Activated naive CD4-positive, alpha-beta T cell treated with anti-CD3 and anti-CD28 coated beads, Interleukin-2, amount 10 ng/mL, durations not matched to agents 7 days and 5 days (primary cell): ENCODE results near the gene CEP112.
"Not testable (repeated sequence)": the region's sequence is repeated elsewhere in the genome, so short reads cannot be mapped to it uniquely, and the experiment has no call there.

ENCODE experiments used
- CTCF ChIA-PET: fragments of 350-600 bp; sonication (Branson Sonifier 250); formaldehyde crosslinking; loops from one replicate; lab custom pipeline; 2021; ENCODE audit warnings: antibody characterized with exemption; lab: Charles Lee
- DNase-seq: peaks from one replicate; pipeline ENCODE4 v3.0.0-alpha.2; 2020
- H3K27ac Mint-ChIP-seq: one replicate; pipeline ENCODE4 v1.8.0; 2021; ENCODE audit warnings: mild to moderate bottlenecking, moderate library complexity, mixed read lengths
- H3K27me3 Mint-ChIP-seq: one replicate; pipeline ENCODE4 v1.8.0; 2021; ENCODE audit warnings: mild to moderate bottlenecking, mixed read lengths
- H3K36me3 Mint-ChIP-seq: one replicate; pipeline ENCODE4 v1.8.0; 2021; ENCODE audit warnings: mixed read lengths
- H3K4me1 Mint-ChIP-seq: one replicate; pipeline ENCODE4 v1.8.0; 2021; ENCODE audit warnings: mixed read lengths
- H3K4me3 Mint-ChIP-seq: one replicate; pipeline ENCODE4 v1.8.0; 2021; ENCODE audit warnings: mild to moderate bottlenecking, moderate library complexity, mixed read lengths
- H3K9me3 Mint-ChIP-seq: one replicate; pipeline ENCODE4 v1.8.0; 2021; ENCODE audit warnings: mixed read lengths

CEP112 gene

GRCh38 chr17:65699459-65699858 lies 492.5 kb downstream of the CEP112 start:
- no peaks in the 10 kb centered on the region for H3K9me3 Mint-ChIP-seq
- H3K4me1 Mint-ChIP-seq: no peaks in the 10 kb centered on the region
- no peak for DNase-seq
- H3K36me3 Mint-ChIP-seq: no peaks in the 10 kb centered on the region
- CTCF ChIA-PET: no interaction called here
- H3K27me3 Mint-ChIP-seq: peaks cover 3% of the 10 kb centered on the region
- no peak overlapping the region for H3K4me3 Mint-ChIP-seq
- no peak overlapping the region for H3K27ac Mint-ChIP-seq

- H3K27me3 Mint-ChIP-seq: peaks cover 7% of the 10 kb centered on the region
- H3K36me3 Mint-ChIP-seq: no peaks in the 10 kb centered on the region
- no peaks in the 10 kb centered on the region for H3K4me1 Mint-ChIP-seq
- no peak overlapping the region for H3K27ac Mint-ChIP-seq
- H3K4me3 Mint-ChIP-seq: no peak overlapping the region
- no peaks in the 10 kb centered on the region for H3K9me3 Mint-ChIP-seq
- DNase-seq: no peak
- CTCF ChIA-PET: no interaction called here
These were observed 493.4 kb downstream of the CEP112 start for GRCh38 chr17:65698381-65699061.

- Mint-ChIP-seq H3K36me3 (no peaks in the 10 kb centered on the region), H3K27me3 (peaks cover 10% of the 10 kb centered on the region), H3K4me1 (no peaks in the 10 kb centered on the region), H3K9me3 (no peaks in the 10 kb centered on the region), H3K27ac (no peak overlapping the region), H3K4me3 (no peak overlapping the region)
- CTCF ChIA-PET: no interaction called here
- no peak for DNase-seq
These were observed 494.3 kb downstream of the CEP112 start for GRCh38 chr17:65697661-65698060.

GRCh38 chr17:65696739-65697394 lies 495.1 kb downstream of the CEP112 start:
- Mint-ChIP-seq H3K4me3 (no peak overlapping the region), H3K4me1 (no peaks in the 10 kb centered on the region), H3K36me3 (no peaks in the 10 kb centered on the region), H3K9me3 (no peaks in the 10 kb centered on the region), H3K27me3 (peaks cover 10% of the 10 kb centered on the region), H3K27ac (no peak overlapping the region)
- DNase-seq: no peak
- CTCF ChIA-PET: no interaction called here

- peaks cover 7% of the 10 kb centered on the region for H3K4me1 Mint-ChIP-seq
- CTCF ChIA-PET: no interaction called here
- H3K36me3 Mint-ChIP-seq: no peaks in the 10 kb centered on the region
- no peaks in the 10 kb centered on the region for H3K9me3 Mint-ChIP-seq
- no peak overlapping the region for H3K4me3 Mint-ChIP-seq
- no peak for DNase-seq
- no peak overlapping the region for H3K27ac Mint-ChIP-seq
- peaks cover 7% of the 10 kb centered on the region for H3K27me3 Mint-ChIP-seq
These were observed 497.3 kb downstream of the CEP112 start for GRCh38 chr17:65694601-65695000.

GRCh38 chr17:65690626-65691310 lies 501.2 kb downstream of the CEP112 start:
- no peak overlapping the region for H3K27ac Mint-ChIP-seq
- H3K4me1 Mint-ChIP-seq: peaks cover 7% of the 10 kb centered on the region
- H3K36me3 Mint-ChIP-seq: no peaks in the 10 kb centered on the region
- CTCF ChIA-PET: no interaction called here
- DNase-seq: peak; percentile 28
- no peak overlapping the region for H3K4me3 Mint-ChIP-seq
- peaks cover 7% of the 10 kb centered on the region for H3K27me3 Mint-ChIP-seq
- H3K9me3 Mint-ChIP-seq: no peaks in the 10 kb centered on the region

- Mint-ChIP-seq H3K36me3 (no peaks in the 10 kb centered on the region), H3K4me1 (peaks cover 7% of the 10 kb centered on the region), H3K27ac (no peak overlapping the region), H3K4me3 (no peak overlapping the region), H3K27me3 (peaks cover 4% of the 10 kb centered on the region), H3K9me3 (no peaks in the 10 kb centered on the region)
- CTCF ChIA-PET: no interaction called here
- no peak for DNase-seq
These were observed 503.6 kb downstream of the CEP112 start for GRCh38 chr17:65688307-65688706.

GRCh38 chr17:65685110-65685509 lies 506.8 kb downstream of the CEP112 start:
- H3K27me3 Mint-ChIP-seq: peaks cover 5% of the 10 kb centered on the region
- H3K27ac Mint-ChIP-seq: no peak overlapping the region
- H3K36me3 Mint-ChIP-seq: no peaks in the 10 kb centered on the region
- H3K9me3 Mint-ChIP-seq: no peaks in the 10 kb centered on the region
- no peak overlapping the region for H3K4me3 Mint-ChIP-seq
- no peaks in the 10 kb centered on the region for H3K4me1 Mint-ChIP-seq
- no peak for DNase-seq
- CTCF ChIA-PET: interaction anchor here (0.5 kb wide), 1 partner anchor 226 kb away, joined by 3 read pairs; no protein-coding TSS in a partner anchor

- no peak overlapping the region for H3K27ac Mint-ChIP-seq
- DNase-seq: no peak
- CTCF ChIA-PET: no interaction called here
- H3K4me1 Mint-ChIP-seq: no peaks in the 10 kb centered on the region
- H3K36me3 Mint-ChIP-seq: no peaks in the 10 kb centered on the region
- no peaks in the 10 kb centered on the region for H3K9me3 Mint-ChIP-seq
- no peak overlapping the region for H3K4me3 Mint-ChIP-seq
- peaks cover 5% of the 10 kb centered on the region for H3K27me3 Mint-ChIP-seq
These were observed 507.3 kb downstream of the CEP112 start for GRCh38 chr17:65684631-65685030.

GRCh38 chr17:65683428-65683827 lies 508.5 kb downstream of the CEP112 start:
- Mint-ChIP-seq H3K4me3 (no peak overlapping the region), H3K27ac (no peak overlapping the region), H3K36me3 (no peaks in the 10 kb centered on the region), H3K4me1 (no peaks in the 10 kb centered on the region), H3K9me3 (no peaks in the 10 kb centered on the region), H3K27me3 (peaks cover 5% of the 10 kb centered on the region)
- CTCF ChIA-PET: no interaction called here
- no peak for DNase-seq

- H3K9me3 Mint-ChIP-seq, H3K27me3 Mint-ChIP-seq, H3K4me1 Mint-ChIP-seq, H3K4me3 Mint-ChIP-seq, H3K27ac Mint-ChIP-seq, CTCF ChIA-PET, DNase-seq, H3K36me3 Mint-ChIP-seq: not testable (repeated sequence)
These were observed 510.2 kb downstream of the CEP112 start for GRCh38 chr17:65681763-65682162.

GRCh38 chr17:65679165-65679845 lies 512.6 kb downstream of the CEP112 start:
- H3K4me1 Mint-ChIP-seq: peaks cover 4% of the 10 kb centered on the region
- CTCF ChIA-PET: no interaction called here
- H3K27ac Mint-ChIP-seq: no peak overlapping the region
- H3K9me3 Mint-ChIP-seq: no peaks in the 10 kb centered on the region
- H3K36me3 Mint-ChIP-seq: no peaks in the 10 kb centered on the region
- H3K4me3 Mint-ChIP-seq: no peak overlapping the region
- no peak for DNase-seq
- H3K27me3 Mint-ChIP-seq: peaks cover 5% of the 10 kb centered on the region

- no peaks in the 10 kb centered on the region for H3K9me3 Mint-ChIP-seq
- no peak for DNase-seq
- CTCF ChIA-PET: no interaction called here
- H3K4me3 Mint-ChIP-seq: no peak overlapping the region
- peaks cover 4% of the 10 kb centered on the region for H3K4me1 Mint-ChIP-seq
- no peaks in the 10 kb centered on the region for H3K36me3 Mint-ChIP-seq
- peaks cover 5% of the 10 kb centered on the region for H3K27me3 Mint-ChIP-seq
- no peak overlapping the region for H3K27ac Mint-ChIP-seq
These were observed 513.4 kb downstream of the CEP112 start for GRCh38 chr17:65678546-65678945.

- no peak overlapping the region for H3K27ac Mint-ChIP-seq
- CTCF ChIA-PET: no interaction called here
- peaks cover 4% of the 10 kb centered on the region for H3K4me1 Mint-ChIP-seq
- no peak overlapping the region for H3K4me3 Mint-ChIP-seq
- no peaks in the 10 kb centered on the region for H3K36me3 Mint-ChIP-seq
- H3K27me3 Mint-ChIP-seq: peaks cover 5% of the 10 kb centered on the region
- DNase-seq: no peak
- no peaks in the 10 kb centered on the region for H3K9me3 Mint-ChIP-seq
These were observed 514.0 kb downstream of the CEP112 start for GRCh38 chr17:65677932-65678331.
